Effector CD4-positive, alpha-beta T cell (primary cell): ENCODE data around the gene TTC28.

ENCODE experiments used
- DNase-seq: peaks from one replicate; pipeline ENCODE4 v3.0.0-alpha.2; 2020

Gene TTC28

DNA sequence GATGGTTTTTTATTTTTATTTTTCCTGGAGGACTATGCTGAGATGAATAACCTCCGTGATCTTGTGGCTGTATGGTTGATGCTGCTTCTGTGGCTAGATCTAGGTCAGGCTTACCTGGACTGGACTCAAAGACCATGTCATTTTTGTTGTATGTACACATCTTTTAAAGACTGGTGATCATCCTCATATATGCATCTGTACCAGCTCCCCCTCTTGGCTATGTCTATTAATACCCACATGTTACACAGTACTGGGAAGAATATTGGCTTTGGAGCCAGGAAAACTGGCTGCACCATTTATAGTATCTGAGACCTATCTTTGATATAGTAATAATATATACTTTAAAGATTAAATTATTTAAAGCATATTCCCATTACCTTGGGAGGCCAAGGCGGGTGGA lies 742.2 kb downstream of the TTC28 start:
- DNase-seq, result no peak

DNA sequence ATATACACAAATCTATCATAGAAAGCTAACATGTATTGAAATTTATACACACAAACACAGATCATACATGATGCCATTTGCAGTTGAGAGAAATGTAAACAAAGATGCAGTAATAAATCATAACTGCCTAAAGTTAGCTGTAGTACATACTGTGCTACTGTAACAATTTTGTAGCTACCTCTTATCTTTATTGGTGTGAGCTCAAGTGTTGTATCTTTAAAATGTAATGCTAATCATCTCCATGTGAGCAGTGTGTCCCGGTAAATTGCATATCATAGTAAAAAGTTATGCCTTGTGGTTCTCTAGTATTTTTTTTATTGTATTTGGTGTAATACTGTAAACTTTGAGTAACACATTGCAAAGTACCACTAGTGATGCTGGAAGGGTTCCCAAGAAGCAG lies 743.7 kb downstream of the TTC28 start:
- no peak for DNase-seq

DNA sequence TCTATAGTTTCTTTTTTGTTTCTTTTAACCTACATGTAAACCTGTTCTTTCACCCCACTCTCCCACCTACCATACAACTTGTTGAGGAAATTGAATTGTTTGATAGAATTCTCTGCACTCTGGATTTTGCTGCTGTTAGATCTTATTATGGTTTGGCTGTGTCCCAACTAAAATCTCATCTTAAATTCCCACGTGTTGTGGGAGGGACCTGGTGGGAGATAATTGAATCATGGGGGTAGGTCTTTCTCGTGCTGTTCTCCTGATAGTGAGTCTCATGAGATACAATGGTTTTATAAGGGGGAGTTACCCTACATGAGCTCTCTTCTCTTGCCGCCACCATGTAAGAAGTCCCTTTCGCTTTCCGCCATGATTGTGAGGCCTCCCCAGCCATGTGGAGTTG lies 745.6 kb downstream of the TTC28 start:
- no peak for DNase-seq

DNA sequence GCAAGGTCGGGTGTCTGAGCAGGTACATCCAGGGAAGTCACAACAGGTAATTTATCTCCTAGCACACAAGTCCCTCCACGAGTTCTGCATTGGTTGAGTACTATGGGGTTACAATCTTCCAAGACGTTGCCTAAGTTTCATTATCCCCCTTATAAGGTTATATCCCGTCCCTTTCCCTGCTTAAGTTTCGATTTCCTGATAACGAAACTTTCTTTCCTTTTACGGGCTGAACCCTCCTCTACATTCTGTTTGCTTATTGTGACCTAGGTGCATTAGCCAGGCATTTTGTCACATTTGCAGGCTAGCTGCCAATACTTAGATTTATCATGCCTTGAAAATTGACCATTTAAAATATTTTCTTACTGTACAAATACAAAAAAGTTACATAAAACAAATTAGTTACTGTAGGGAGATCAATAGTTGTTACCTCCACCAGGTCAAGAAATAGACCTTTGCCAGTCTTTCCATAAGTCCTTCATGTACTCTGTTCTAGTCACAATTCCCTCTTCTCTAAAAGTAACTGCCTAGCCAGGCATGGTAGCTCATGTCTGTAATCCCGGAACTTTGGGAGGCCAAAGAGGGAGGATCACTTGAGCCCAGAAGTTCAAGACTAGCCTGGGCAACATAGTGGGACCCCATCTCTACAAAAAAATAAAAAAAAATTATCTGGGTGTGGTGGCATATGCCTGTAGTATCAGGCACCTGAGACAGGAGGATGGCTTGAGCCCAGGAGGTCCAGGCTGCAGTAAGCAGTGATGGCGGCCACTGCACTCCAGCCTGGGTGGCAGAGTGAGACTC lies 746.3 kb downstream of the TTC28 start:
- DNase-seq, result no peak

DNA sequence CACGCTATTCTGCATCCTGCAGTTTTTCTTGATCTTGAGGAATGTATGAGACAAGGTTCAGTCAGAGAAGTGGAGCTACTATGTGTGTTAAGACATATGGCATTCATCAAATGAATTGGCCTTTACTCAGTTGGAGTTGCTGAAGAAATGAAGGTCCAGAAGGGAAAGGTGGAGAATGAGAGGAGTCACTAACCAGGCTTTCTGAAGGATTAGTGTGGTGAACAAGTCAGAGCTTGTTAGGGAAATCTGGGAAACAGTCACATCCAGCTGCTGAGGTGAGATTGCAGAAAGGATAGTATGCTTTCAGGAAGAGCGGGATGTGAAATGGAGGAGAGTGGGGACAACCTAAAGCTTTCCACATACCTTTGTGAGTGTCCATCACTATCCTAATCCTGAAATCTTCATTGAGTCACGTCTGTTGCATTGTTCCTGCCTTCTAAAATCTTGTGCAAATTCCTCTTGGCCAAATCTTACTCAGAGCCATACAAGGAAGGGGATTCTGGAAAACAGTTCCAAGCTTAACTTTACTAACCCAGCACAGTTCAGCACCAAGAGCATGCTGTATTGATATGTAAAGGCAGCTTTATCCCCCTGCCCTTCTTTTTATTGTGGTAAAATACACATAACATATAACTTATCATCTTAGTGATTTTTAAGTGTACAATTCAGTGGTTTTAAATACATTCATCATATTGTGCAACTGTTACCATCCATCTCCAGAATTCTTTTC lies 749.1 kb downstream of the TTC28 start:
- no peak for DNase-seq
